Measurements from ENCODE around the gene CNTN2.

CNTN2 gene

GRCh38 chr1:205109269-205109668 lies 66.3 kb downstream of the CNTN2 start:
- no peak overlapping the region for H3K4me3 ChIP-seq (ENCODE audit: low read depth, low read length)
- H3K4me1 ChIP-seq: no peaks in the 10 kb centered on the region
- no peaks in the 10 kb centered on the region for H3K9me3 ChIP-seq
- H3K36me3 ChIP-seq: peaks cover 50% of the 10 kb centered on the region
- H3K27me3 ChIP-seq: no peaks in the 10 kb centered on the region
- no peak for DNase-seq
- TF ChIP-seq CTCF (IDR thresholded peaks at IDR 0.05; ENCODE audit: low read depth, low read length): no peak

GRCh38 chr1:205109711-205110110 lies 66.7 kb downstream of the CNTN2 start:
- TF ChIP-seq CTCF (IDR thresholded peaks at IDR 0.05; ENCODE audit: low read depth, low read length): no peak
- peaks cover 50% of the 10 kb centered on the region for H3K36me3 ChIP-seq

GRCh38 chr1:205111354-205111753 lies 68.3 kb downstream of the CNTN2 start:
- H3K36me3 ChIP-seq: peaks cover 45% of the 10 kb centered on the region
- no peak for TF ChIP-seq CTCF (IDR thresholded peaks at IDR 0.05; ENCODE audit: low read depth, low read length)
- H3K4me1 ChIP-seq: no peaks in the 10 kb centered on the region
- H3K4me3 ChIP-seq (ENCODE audit: low read depth, low read length): no peak overlapping the region
- H3K27me3 ChIP-seq: no peaks in the 10 kb centered on the region
- no peaks in the 10 kb centered on the region for H3K9me3 ChIP-seq
- no peak for DNase-seq

More at GRCh38 chr1:205109711-205110110, 66.7 kb downstream of the CNTN2 start:
- Histone ChIP-seq H3K4me3 (ENCODE audit: low read depth, low read length) (no peak overlapping the region), H3K9me3 (no peaks in the 10 kb centered on the region), H3K27me3 (no peaks in the 10 kb centered on the region), H3K4me1 (no peaks in the 10 kb centered on the region)
- no peak for DNase-seq

- Histone ChIP-seq H3K4me1 (no peaks in the 10 kb centered on the region), H3K36me3 (peaks cover 20% of the 10 kb centered on the region), H3K27me3 (no peaks in the 10 kb centered on the region), H3K9me3 (no peaks in the 10 kb centered on the region), H3K4me3 (ENCODE audit: low read depth, low read length) (no peak overlapping the region)
- TF ChIP-seq CTCF (IDR thresholded peaks at IDR 0.05; ENCODE audit: low read depth, low read length): no peak
- DNase-seq: no peak
Measured at GRCh38 chr1:205118752-205119151, 75.7 kb downstream of the CNTN2 start.

- peak; percentile 89 for TF ChIP-seq CTCF (IDR thresholded peaks at IDR 0.05; ENCODE audit: low read depth, low read length)
- peak within 1 kb of the TSS; percentile 83 for H3K4me3 ChIP-seq (ENCODE audit: low read depth, low read length)
- H3K9me3 ChIP-seq: no peaks in the 10 kb centered on the region
- DNase-seq: peak; percentile 95
- H3K4me1 ChIP-seq: no peaks in the 10 kb centered on the region
- H3K36me3 ChIP-seq: no peaks in the 10 kb centered on the region
- no peaks in the 10 kb centered on the region for H3K27me3 ChIP-seq
Measured at GRCh38 chr1:205121660-205122488, 78.9 kb downstream of the CNTN2 start, which contains the start of gene RBBP5. Gene RBBP5, minus strand, starts transcription at chr1:205121978. Its CDS starts 105 bp downstream, at chr1:205121873.

GRCh38 chr1:205122489-205122882 lies 79.5 kb downstream of the CNTN2 start:
- DNase-seq: no peak
- no peak for TF ChIP-seq CTCF (IDR thresholded peaks at IDR 0.05; ENCODE audit: low read depth, low read length)
- no peaks in the 10 kb centered on the region for H3K36me3 ChIP-seq
- no peaks in the 10 kb centered on the region for H3K9me3 ChIP-seq
- H3K4me3 ChIP-seq (ENCODE audit: low read depth, low read length): peak overlapping the region; percentile 83
- no peaks in the 10 kb centered on the region for H3K4me1 ChIP-seq
- H3K27me3 ChIP-seq: no peaks in the 10 kb centered on the region
